Measurements from ENCODE around the gene DOCK11.

Gene DOCK11

GRCh38 chrX:118669435-118669834, 173.8 kb downstream of the DOCK11 start:
- ChIA-PET POLR2A (no interaction called here), CTCF (no interaction called here)
- no peak for DNase-seq (ENCODE audit: extremely low spot score)
- TF ChIP-seq ZNF384 (IDR thresholded peaks at IDR 0.05) = no peak
- no peak for TF ChIP-seq ARNT (IDR thresholded peaks at IDR 0.05)
- TF ChIP-seq SUZ12 (IDR thresholded peaks at IDR 0.05) = no peak
- TF ChIP-seq FOXM1 (IDR thresholded peaks at IDR 0.05; ENCODE audit: borderline replicate concordance) = no peak
- TF ChIP-seq CTBP1 (IDR thresholded peaks at IDR 0.05; ENCODE audit: borderline replicate concordance) = no peak
- no peak for TF ChIP-seq NFRKB (IDR thresholded peaks at IDR 0.05)
- TF ChIP-seq ELF4 (IDR thresholded peaks at IDR 0.05) = no peak
- no peak for TF ChIP-seq TARDBP (IDR thresholded peaks at IDR 0.05)

- ChIA-PET POLR2A (no interaction called here), CTCF (no interaction called here)
- DNase-seq (ENCODE audit: extremely low spot score) = no peak
- TF ChIP-seq ARNT (IDR thresholded peaks at IDR 0.05) (no peak), FOXK2 (IDR thresholded peaks at IDR 0.05) (no peak)
Observed at GRCh38 chrX:118675326-118675965, 179.8 kb downstream of the DOCK11 start.

- CTCF ChIA-PET = no interaction called here
- POLR2A ChIA-PET = no interaction called here
- DNase-seq (ENCODE audit: extremely low spot score) = peak; percentile 17
- TF ChIP-seq HDGF (IDR thresholded peaks at IDR 0.05; ENCODE audit: borderline replicate concordance) (no peak), LEF1 (IDR thresholded peaks at IDR 0.05; ENCODE audit: borderline replicate concordance) (no peak)
Observed at GRCh38 chrX:118675966-118676349, 180.3 kb downstream of the DOCK11 start.

GRCh38 chrX:118677318-118677717, 181.7 kb downstream of the DOCK11 start:
- TF ChIP-seq TARDBP (IDR thresholded peaks at IDR 0.05) (no peak), HDGF (IDR thresholded peaks at IDR 0.05; ENCODE audit: borderline replicate concordance) (no peak), FOXK2 (IDR thresholded peaks at IDR 0.05) (no peak), SUZ12 (IDR thresholded peaks at IDR 0.05) (no peak), NFRKB (IDR thresholded peaks at IDR 0.05) (no peak), FOXM1 (IDR thresholded peaks at IDR 0.05; ENCODE audit: borderline replicate concordance) (no peak)
- ChIA-PET CTCF (no interaction called here), POLR2A (no interaction called here)
- DNase-seq (ENCODE audit: extremely low spot score) = no peak

- DNase-seq (ENCODE audit: extremely low spot score) = no peak
- ChIA-PET CTCF (interaction anchor here (0.5 kb wide), 1 partner anchor 419 kb away, joined by 3 read pairs; no protein-coding TSS in a partner anchor), POLR2A (no interaction called here)
- TF ChIP-seq SUZ12 (IDR thresholded peaks at IDR 0.05) (no peak), HDGF (IDR thresholded peaks at IDR 0.05; ENCODE audit: borderline replicate concordance) (no peak), ARNT (IDR thresholded peaks at IDR 0.05) (no peak), ZNF384 (IDR thresholded peaks at IDR 0.05) (no peak), CTBP1 (IDR thresholded peaks at IDR 0.05; ENCODE audit: borderline replicate concordance) (no peak), BHLHE40 (IDR thresholded peaks at IDR 0.05; ENCODE audit: borderline replicate concordance) (no peak), FOXM1 (IDR thresholded peaks at IDR 0.05; ENCODE audit: borderline replicate concordance) (no peak), FOXA1 (IDR thresholded peaks at IDR 0.05) (no peak), NFRKB (IDR thresholded peaks at IDR 0.05) (no peak)
Observed at GRCh38 chrX:118679290-118679689, 183.7 kb downstream of the DOCK11 start.

GRCh38 chrX:118682258-118683014, 186.8 kb downstream of the DOCK11 start:
- TF ChIP-seq HDGF (IDR thresholded peaks at IDR 0.05; ENCODE audit: borderline replicate concordance) (no peak), SUZ12 (IDR thresholded peaks at IDR 0.05) (no peak), LEF1 (IDR thresholded peaks at IDR 0.05; ENCODE audit: borderline replicate concordance) (no peak), CTBP1 (IDR thresholded peaks at IDR 0.05; ENCODE audit: borderline replicate concordance) (no peak), FOXA1 (IDR thresholded peaks at IDR 0.05) (no peak), NFRKB (IDR thresholded peaks at IDR 0.05) (no peak), L3MBTL2 (conservative IDR thresholded peaks at IDR 0.05) (no peak), ZNF384 (IDR thresholded peaks at IDR 0.05) (no peak), PKNOX1 (IDR thresholded peaks at IDR 0.05) (no peak), ELF4 (IDR thresholded peaks at IDR 0.05) (no peak), BHLHE40 (IDR thresholded peaks at IDR 0.05; ENCODE audit: borderline replicate concordance) (no peak), SP1 (IDR thresholded peaks at IDR 0.05) (no peak), FOXK2 (IDR thresholded peaks at IDR 0.05) (no peak)
- no peak for DNase-seq (ENCODE audit: extremely low spot score)
- CTCF ChIA-PET = no interaction called here
- POLR2A ChIA-PET = no interaction called here

GRCh38 chrX:118685393-118685792, 189.8 kb downstream of the DOCK11 start:
- TF ChIP-seq ELF4 (IDR thresholded peaks at IDR 0.05) = no peak
- TF ChIP-seq HDGF (IDR thresholded peaks at IDR 0.05; ENCODE audit: borderline replicate concordance) = no peak
- TF ChIP-seq BHLHE40 (IDR thresholded peaks at IDR 0.05; ENCODE audit: borderline replicate concordance) = no peak
- TF ChIP-seq SP1 (IDR thresholded peaks at IDR 0.05) = no peak
- no peak for TF ChIP-seq L3MBTL2 (conservative IDR thresholded peaks at IDR 0.05)
- no peak for TF ChIP-seq PKNOX1 (IDR thresholded peaks at IDR 0.05)
- no peak for TF ChIP-seq ARNT (IDR thresholded peaks at IDR 0.05)
- TF ChIP-seq NFRKB (IDR thresholded peaks at IDR 0.05) = no peak
- no peak for TF ChIP-seq FOXA1 (IDR thresholded peaks at IDR 0.05)
- no peak for DNase-seq (ENCODE audit: extremely low spot score)
- CTCF ChIA-PET = no interaction called here
- POLR2A ChIA-PET = no interaction called here

All from HEK293T (cell line).